Erythroblast (primary cell): ENCODE measurements around the gene OVOL2.
"Not testable (repeated sequence)": the region's sequence is repeated elsewhere in the genome, so short reads cannot be mapped to it uniquely, and the experiment has no call there.

Experiments
- GATA1 ChIP-seq: IDR thresholded peaks from 2 replicates; pipeline ENCODE4 v1.6.1; 2011; ENCODE audit warnings: low read depth, mild to moderate bottlenecking, control low read depth, low read length, moderate library complexity
- POLR2A ChIP-seq: IDR thresholded peaks from 2 replicates; pipeline ENCODE4 v1.6.1; 2011; ENCODE audit warnings: mild to moderate bottlenecking, low read length

GRCh38 chr20:18088298-18088697, 30.6 kb upstream of the OVOL2 start:
- TF ChIP-seq POLR2A, GATA1: not testable (repeated sequence)
